ENCODE data around the gene TRIM7.
A peak's percentile ranks its signal among the peaks of the same experiment; 100 is the strongest.

The TRIM7 gene

DNA sequence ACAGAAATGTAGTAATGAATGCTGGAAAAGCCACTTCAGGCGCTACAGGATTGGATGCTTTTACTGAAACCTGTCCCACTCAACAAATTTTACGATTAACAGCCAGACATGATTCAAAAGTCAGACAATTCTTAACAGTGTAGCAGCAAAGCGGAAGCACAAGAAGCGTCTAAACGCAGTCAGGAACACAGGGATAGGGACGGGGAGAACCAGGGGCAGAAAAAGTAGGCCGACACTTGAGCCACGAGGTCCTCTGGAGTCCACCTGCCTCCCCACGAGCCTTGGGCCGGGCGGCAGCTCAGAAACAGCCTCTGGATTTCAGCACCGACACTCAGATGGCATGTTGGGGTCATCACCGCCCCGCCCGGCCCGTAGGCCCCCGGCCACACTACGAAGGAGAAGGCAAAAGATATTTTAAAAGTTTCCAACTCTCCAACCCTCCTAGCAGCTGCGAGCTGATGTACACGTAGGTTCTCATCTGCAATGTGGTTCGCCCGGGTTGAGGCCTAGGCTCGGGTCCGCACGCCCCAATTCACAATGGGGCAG lies 38.1 kb upstream of the TRIM7 start:
- H3K4me3 ChIP-seq (ENCODE audit: low read length) = peak overlapping the region; percentile 99
- TF ChIP-seq, protein P1, sequence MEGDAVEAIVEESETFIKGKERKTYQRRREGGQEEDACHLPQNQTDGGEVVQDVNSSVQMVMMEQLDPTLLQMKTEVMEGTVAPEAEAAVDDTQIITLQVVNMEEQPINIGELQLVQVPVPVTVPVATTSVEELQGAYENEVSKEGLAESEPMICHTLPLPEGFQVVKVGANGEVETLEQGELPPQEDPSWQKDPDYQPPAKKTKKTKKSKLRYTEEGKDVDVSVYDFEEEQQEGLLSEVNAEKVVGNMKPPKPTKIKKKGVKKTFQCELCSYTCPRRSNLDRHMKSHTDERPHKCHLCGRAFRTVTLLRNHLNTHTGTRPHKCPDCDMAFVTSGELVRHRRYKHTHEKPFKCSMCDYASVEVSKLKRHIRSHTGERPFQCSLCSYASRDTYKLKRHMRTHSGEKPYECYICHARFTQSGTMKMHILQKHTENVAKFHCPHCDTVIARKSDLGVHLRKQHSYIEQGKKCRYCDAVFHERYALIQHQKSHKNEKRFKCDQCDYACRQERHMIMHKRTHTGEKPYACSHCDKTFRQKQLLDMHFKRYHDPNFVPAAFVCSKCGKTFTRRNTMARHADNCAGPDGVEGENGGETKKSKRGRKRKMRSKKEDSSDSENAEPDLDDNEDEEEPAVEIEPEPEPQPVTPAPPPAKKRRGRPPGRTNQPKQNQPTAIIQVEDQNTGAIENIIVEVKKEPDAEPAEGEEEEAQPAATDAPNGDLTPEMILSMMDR (conservative IDR thresholded peaks at IDR 0.05; ENCODE audit: low read depth, low read length) = no peak
- DNase-seq (ENCODE audit: low read depth) = no peak

DNA sequence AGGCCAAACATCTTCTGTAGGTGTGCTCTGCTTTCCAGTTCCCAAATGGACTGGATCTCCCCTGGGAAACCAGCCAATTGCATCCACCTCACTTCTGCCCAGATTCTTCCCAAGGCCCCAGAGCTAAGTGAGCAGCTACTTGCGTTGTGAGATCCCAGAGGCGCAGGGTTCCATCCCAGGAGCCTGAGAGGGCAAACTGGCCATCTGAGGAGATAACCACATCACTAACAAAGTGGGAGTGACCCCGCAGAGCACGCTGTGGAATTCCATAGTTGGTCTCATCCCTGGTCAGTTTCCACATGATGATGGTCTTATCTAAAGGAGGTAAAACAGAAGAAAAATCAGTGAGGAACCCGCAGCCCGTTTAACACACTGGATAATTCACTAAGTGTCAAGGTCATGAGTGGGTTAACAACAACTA lies 37.0 kb upstream of the TRIM7 start:
- H3K4me3 ChIP-seq (ENCODE audit: low read length) = peak overlapping the region; percentile 99
- TF ChIP-seq, protein P1 (conservative IDR thresholded peaks at IDR 0.05; ENCODE audit: low read depth, low read length) = no peak
- DNase-seq (ENCODE audit: low read depth) = no peak

DNA sequence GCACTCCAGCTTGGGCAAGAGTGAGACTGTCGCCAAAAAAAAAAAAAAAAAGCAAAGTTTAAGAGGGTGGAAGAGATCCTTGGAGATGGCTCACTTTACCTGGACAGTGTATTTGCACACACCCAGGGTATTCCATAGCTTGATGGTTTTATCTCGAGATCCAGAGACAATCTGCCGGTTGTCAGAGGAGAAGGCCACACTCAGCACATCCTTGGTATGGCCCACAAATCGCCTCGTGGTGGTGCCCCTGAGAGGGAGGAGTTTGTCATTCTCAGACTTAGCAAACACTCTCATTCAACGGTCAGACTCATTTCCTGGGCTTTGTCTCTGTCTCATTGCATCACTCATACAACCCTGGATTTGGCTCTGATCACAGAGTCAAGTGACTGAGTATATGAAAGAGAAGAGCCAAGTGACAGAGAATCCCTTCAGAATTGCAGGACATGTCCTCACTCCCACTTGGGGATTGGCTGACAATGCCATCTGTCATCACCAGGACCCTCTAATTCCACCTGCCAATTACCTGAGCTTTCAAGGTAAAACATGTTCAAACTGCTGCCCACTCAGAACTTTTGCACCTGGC lies 36.5 kb upstream of the TRIM7 start:
- H3K4me3 ChIP-seq (ENCODE audit: low read length) = peak overlapping the region; percentile 99
- TF ChIP-seq, protein P1 (conservative IDR thresholded peaks at IDR 0.05; ENCODE audit: low read depth, low read length) = no peak
- DNase-seq (ENCODE audit: low read depth) = no peak

DNA sequence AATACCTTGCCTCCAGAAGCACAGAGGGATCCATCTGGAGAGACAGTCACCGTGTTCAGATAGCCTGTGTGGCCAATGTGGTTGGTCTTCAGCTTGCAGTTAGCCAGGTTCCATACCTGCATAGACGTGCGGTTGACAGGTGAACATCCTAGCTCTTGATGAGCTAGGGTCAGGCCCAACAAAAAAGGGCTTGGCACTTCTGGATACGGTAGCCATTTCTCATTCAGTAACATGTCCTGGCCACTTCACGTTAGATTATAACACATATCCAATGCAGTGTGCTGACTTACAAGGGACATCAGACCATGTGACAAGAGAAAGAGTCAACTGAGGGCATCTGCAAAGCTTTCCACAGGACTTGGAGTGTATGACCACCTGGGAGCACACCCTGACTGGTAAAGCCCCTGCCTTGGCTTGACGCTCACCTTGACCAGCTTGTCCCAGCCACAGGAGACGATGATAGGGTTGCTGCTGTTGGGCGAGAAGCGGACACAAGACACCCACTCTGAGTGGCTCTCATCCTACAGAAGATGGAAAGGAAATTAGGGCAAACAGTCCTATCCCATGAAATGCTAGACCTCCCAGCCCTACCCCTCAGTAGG lies 34.2 kb upstream of the TRIM7 start:
- no peak overlapping the region for H3K4me3 ChIP-seq (ENCODE audit: low read length)
- no peak for DNase-seq (ENCODE audit: low read depth)
- TF ChIP-seq, protein P1 (conservative IDR thresholded peaks at IDR 0.05; ENCODE audit: low read depth, low read length) = no peak

DNA sequence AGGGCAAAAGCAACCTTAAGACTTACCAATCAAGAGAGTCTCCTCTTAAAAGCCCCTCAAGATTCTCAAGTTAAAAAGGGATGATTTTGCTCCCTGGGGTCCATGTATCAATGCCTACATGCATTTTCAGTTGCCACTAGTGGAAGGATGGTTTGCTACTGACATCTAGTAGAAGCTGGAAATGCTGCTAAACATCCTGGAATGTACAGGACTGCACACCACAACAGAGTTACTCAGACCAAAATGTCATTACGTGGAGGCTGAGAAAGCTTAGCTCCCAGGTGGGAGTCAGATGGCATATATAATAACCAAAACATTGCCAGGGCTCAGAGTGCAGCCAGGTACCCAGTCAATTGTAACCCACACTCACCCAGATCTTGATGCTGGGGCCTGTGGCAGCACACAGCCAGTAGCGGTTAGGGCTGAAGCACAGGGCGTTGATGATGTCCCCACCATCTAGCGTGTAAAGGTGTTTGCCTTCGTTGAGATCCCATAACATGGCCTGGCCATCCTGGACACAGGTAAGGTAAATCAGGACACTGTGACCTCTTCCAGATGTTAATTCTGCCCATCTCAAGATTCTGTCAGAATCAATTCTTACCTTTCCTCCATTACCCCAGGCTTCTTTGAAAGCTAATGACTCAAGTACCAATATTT lies 32.9 kb upstream of the TRIM7 start:
- no peak for DNase-seq (ENCODE audit: low read depth)
- H3K4me3 ChIP-seq (ENCODE audit: low read length) = no peak overlapping the region
- TF ChIP-seq, protein P1 (conservative IDR thresholded peaks at IDR 0.05; ENCODE audit: low read depth, low read length) = no peak

DNA sequence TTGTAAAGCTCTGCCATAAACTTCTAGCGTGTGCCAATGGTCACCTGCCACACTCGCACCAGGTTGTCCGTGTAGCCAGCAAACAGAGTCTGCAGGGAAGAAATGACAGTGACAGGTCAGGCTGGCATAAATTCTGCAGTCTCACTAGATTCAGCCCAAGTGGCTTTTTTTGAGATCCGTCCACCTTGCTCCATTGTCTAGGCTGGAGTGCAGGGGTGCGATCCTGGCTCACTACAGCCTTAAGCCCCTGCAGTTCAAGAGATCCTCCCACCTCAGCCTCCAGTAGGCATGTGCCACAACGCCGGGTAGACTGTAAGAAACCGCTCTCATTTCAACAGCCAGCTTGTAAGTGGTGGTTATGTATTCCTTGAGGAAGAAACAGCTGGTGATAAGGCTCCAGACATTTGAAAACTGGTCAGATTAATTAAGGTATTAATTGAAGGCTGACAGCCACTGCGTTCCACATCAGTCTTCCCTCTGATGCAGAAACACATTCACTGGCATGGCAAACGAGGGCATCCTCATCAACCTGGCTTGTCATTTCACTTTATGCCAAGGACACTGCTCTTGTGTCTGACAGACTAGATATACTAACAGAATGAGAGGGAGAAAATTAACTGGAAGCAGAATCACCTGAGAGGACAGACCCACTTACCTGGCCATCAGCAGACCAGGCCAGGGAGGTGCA lies 32.1 kb upstream of the TRIM7 start:
- TF ChIP-seq, protein P1 (conservative IDR thresholded peaks at IDR 0.05; ENCODE audit: low read depth, low read length) = no peak
- H3K4me3 ChIP-seq (ENCODE audit: low read length) = no peak overlapping the region

More for the DNA sequence above, 32.1 kb upstream of the TRIM7 start:
- no peak for DNase-seq (ENCODE audit: low read depth)
